Measurements from ENCODE around the gene LRRTM4. TPM values are rescaled to one million over a fixed set of nuclear protein-coding genes. Genes with fewer than 3 reads are reported as not detected.

Gene LRRTM4
- total RNA-seq, 4 donors from 2014 or later, result 0.27 to 0.32 TPM; not detected in 2

GRCh38 chr2:76763276-76763675 lies 758.9 kb downstream of the LRRTM4 start:
- TF ChIP-seq EP300 (IDR thresholded peaks at IDR 0.05; ENCODE audit: low read depth) (no peak), POLR2AphosphoS5 (IDR thresholded peaks at IDR 0.05) (no peak)
- 71 to 81% methylated on average over 2 of the region's 2 CpGs for WGBS, 2 donors (ENCODE audit: low coverage in 1 of 2)
- intact Hi-C loops (cut with DNase I; ENCODE audit: low total_unique reads), result no loop called here

GRCh38 chr2:76760367-76760704 lies 761.8 kb downstream of the LRRTM4 start:
- WGBS, 2 donors (ENCODE audit: low coverage in 1 of 2), result 87 to 92% methylated on average over 2 to 4 of the region's 4 CpGs
- Histone ChIP-seq H3K27ac (no peak overlapping the region), H3K4me1 (no peaks in the 10 kb centered on the region), H3K27me3 (no peaks in the 10 kb centered on the region), H3K9me3 (no peaks in the 10 kb centered on the region), H3K4me3 (no peak overlapping the region), H3K36me3 (no peaks in the 10 kb centered on the region)
- TF ChIP-seq POLR2A (IDR thresholded peaks at IDR 0.05) (no peak), POLR2AphosphoS5 (IDR thresholded peaks at IDR 0.05) (no peak), EP300 (IDR thresholded peaks at IDR 0.05; ENCODE audit: low read depth) (no peak), CTCF (IDR thresholded peaks at IDR 0.05) (no peak)
- intact Hi-C loops (cut with DNase I; ENCODE audit: low total_unique reads), result no loop called here
- in situ Hi-C loops (cut with MboI; ENCODE audit: low pct_ligation_motif_present in 1 of 4, low pct_unique_long_range_greater_than_20kb in 1 of 4, low sequenced_read_pairs in 3 of 4), result no loop called here
- no peak for DNase-seq

More at GRCh38 chr2:76763276-76763675, 758.9 kb downstream of the LRRTM4 start:
- no peaks in the 10 kb centered on the region for H3K9me3 ChIP-seq
- DNase-seq, result no peak
- H3K27me3 ChIP-seq, result no peaks in the 10 kb centered on the region
- H3K36me3 ChIP-seq, result no peaks in the 10 kb centered on the region
- H3K4me1 ChIP-seq, result no peaks in the 10 kb centered on the region
- H3K27ac ChIP-seq, result no peak overlapping the region
- H3K4me3 ChIP-seq, result no peak overlapping the region
- in situ Hi-C loops (cut with MboI; ENCODE audit: low pct_ligation_motif_present in 1 of 4, low pct_unique_long_range_greater_than_20kb in 1 of 4, low sequenced_read_pairs in 3 of 4), result no loop called here

- Histone ChIP-seq H3K4me1 (no peaks in the 10 kb centered on the region), H3K27me3 (no peaks in the 10 kb centered on the region), H3K4me3 (no peak overlapping the region), H3K27ac (no peak overlapping the region), H3K9me3 (no peaks in the 10 kb centered on the region), H3K36me3 (no peaks in the 10 kb centered on the region)
- intact Hi-C loops (cut with DNase I; ENCODE audit: low total_unique reads) (no loop called here), in situ Hi-C loops (cut with MboI; ENCODE audit: low pct_ligation_motif_present in 1 of 4, low pct_unique_long_range_greater_than_20kb in 1 of 4, low sequenced_read_pairs in 3 of 4) (no loop called here)
- no peak for TF ChIP-seq POLR2A (IDR thresholded peaks at IDR 0.05)
- TF ChIP-seq POLR2AphosphoS5 (IDR thresholded peaks at IDR 0.05), result no peak
- no peak for TF ChIP-seq CTCF (IDR thresholded peaks at IDR 0.05)
- no peak for TF ChIP-seq EP300 (IDR thresholded peaks at IDR 0.05; ENCODE audit: low read depth)
- DNase-seq, result no peak
- 69 to 73% methylated on average over 7 of the region's 7 CpGs for WGBS, 2 donors (ENCODE audit: low coverage in 1 of 2)
Observed at GRCh38 chr2:76759634-76760366, 762.4 kb downstream of the LRRTM4 start.

- TF ChIP-seq POLR2AphosphoS5 (IDR thresholded peaks at IDR 0.05) (no peak), EP300 (IDR thresholded peaks at IDR 0.05; ENCODE audit: low read depth) (no peak), POLR2A (IDR thresholded peaks at IDR 0.05) (no peak), CTCF (IDR thresholded peaks at IDR 0.05) (no peak)
- intact Hi-C loops (cut with DNase I; ENCODE audit: low total_unique reads) (no loop called here), in situ Hi-C loops (cut with MboI; ENCODE audit: low pct_ligation_motif_present in 1 of 4, low pct_unique_long_range_greater_than_20kb in 1 of 4, low sequenced_read_pairs in 3 of 4) (no loop called here)
- Histone ChIP-seq H3K4me1 (no peaks in the 10 kb centered on the region), H3K27ac (no peak overlapping the region), H3K4me3 (no peak overlapping the region), H3K36me3 (no peaks in the 10 kb centered on the region), H3K27me3 (no peaks in the 10 kb centered on the region), H3K9me3 (no peaks in the 10 kb centered on the region)
- 22% methylated on average over 1 of the region's 1 CpG; no CpG with 5 or more reads in 1 of the 2 donors for WGBS, 2 donors (ENCODE audit: low coverage in 1 of 2)
- no peak for DNase-seq
Observed at GRCh38 chr2:76752506-76752905, 769.7 kb downstream of the LRRTM4 start.

- no peaks in the 10 kb centered on the region for H3K9me3 ChIP-seq
- H3K27me3 ChIP-seq, result no peaks in the 10 kb centered on the region
- in situ Hi-C loops (cut with MboI; ENCODE audit: low pct_ligation_motif_present in 1 of 4, low pct_unique_long_range_greater_than_20kb in 1 of 4, low sequenced_read_pairs in 3 of 4) (no loop called here), intact Hi-C loops (cut with DNase I; ENCODE audit: low total_unique reads) (no loop called here)
- no peak overlapping the region for H3K27ac ChIP-seq
- no peak for DNase-seq
- no peak overlapping the region for H3K4me3 ChIP-seq
- H3K36me3 ChIP-seq, result no peaks in the 10 kb centered on the region
- no peaks in the 10 kb centered on the region for H3K4me1 ChIP-seq
- TF ChIP-seq POLR2AphosphoS5 (IDR thresholded peaks at IDR 0.05) (no peak), CTCF (IDR thresholded peaks at IDR 0.05) (no peak), POLR2A (IDR thresholded peaks at IDR 0.05) (no peak), EP300 (IDR thresholded peaks at IDR 0.05; ENCODE audit: low read depth) (no peak)
Observed at GRCh38 chr2:76749858-76750257, 772.3 kb downstream of the LRRTM4 start.

Measured in transverse colon (tissue), 4 donors.